Fibroblast of the aortic adventitia (primary cell): ENCODE results near the gene CNST. TPM values are rescaled to one million over a fixed set of nuclear protein-coding genes. Genes with fewer than 3 reads are reported as not detected.
"Not testable (repeated sequence)": the region's sequence is repeated elsewhere in the genome, so short reads cannot be mapped to it uniquely, and the experiment has no call there.

Experiments used
- DNase-seq: peaks from one replicate; pipeline ENCODE4 v3.0.0-alpha.2; 2010; ENCODE audit warnings: low read depth
- H3K4me3 ChIP-seq: 2 replicates; pipeline ENCODE4 v1.5.1; 2011; ENCODE audit warnings: low read depth, mild to moderate bottlenecking, control low read depth, low read length, moderate library complexity
- small RNA-seq: library from RNA; depleted of rRNA; stranded (forward); fragments of <200 nt; gene quantifications from one replicate; pipeline ENCODE3, GENCODE V24; 2012
- total RNA-seq: library from RNA; depleted of rRNA; stranded (reverse); fragments of >200 nt; gene quantifications from 2 replicates; pipeline ENCODE4 v1.2.3, GENCODE V29; 2012; ENCODE audit warnings: low replicate concordance
- TF ChIP-seq, protein P1 (sequence below): IDR thresholded peaks from 2 replicates; pipeline ENCODE4 v1.5.1; 2011; ENCODE audit warnings: mild to moderate bottlenecking, low read length, control low read depth, inconsistent platforms; ENCODE audit not compliant: insufficient read depth

The CNST gene
- total RNA-seq, 1 donor, result 25.2 TPM

DNA sequence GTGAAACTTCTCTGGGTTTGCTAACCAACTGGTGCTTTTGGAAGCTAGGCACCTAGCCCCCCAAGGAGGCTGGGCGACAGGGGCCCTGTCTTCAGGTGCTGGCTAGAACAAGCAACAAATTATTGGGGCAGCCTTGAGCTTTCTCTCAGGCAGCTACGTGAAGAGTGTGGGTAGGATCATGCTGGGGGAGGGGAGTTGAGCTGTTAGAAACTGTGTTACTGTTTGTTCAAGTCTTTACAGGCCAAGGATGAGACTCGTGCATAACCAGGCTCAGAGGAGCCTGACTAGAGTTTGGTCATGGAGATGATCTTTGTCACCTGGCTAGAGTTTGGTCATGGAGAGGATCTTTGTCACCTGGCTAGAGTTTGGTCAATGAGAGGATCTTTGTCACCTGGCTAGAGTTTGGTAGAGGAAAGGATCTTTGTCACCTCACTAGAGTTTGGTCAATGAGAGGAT lies 145.3 kb downstream of the CNST start:
- TF ChIP-seq, protein P1, sequence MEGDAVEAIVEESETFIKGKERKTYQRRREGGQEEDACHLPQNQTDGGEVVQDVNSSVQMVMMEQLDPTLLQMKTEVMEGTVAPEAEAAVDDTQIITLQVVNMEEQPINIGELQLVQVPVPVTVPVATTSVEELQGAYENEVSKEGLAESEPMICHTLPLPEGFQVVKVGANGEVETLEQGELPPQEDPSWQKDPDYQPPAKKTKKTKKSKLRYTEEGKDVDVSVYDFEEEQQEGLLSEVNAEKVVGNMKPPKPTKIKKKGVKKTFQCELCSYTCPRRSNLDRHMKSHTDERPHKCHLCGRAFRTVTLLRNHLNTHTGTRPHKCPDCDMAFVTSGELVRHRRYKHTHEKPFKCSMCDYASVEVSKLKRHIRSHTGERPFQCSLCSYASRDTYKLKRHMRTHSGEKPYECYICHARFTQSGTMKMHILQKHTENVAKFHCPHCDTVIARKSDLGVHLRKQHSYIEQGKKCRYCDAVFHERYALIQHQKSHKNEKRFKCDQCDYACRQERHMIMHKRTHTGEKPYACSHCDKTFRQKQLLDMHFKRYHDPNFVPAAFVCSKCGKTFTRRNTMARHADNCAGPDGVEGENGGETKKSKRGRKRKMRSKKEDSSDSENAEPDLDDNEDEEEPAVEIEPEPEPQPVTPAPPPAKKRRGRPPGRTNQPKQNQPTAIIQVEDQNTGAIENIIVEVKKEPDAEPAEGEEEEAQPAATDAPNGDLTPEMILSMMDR, result no peak
- H3K4me3 ChIP-seq, result no peak overlapping the region
- no peak for DNase-seq

DNA sequence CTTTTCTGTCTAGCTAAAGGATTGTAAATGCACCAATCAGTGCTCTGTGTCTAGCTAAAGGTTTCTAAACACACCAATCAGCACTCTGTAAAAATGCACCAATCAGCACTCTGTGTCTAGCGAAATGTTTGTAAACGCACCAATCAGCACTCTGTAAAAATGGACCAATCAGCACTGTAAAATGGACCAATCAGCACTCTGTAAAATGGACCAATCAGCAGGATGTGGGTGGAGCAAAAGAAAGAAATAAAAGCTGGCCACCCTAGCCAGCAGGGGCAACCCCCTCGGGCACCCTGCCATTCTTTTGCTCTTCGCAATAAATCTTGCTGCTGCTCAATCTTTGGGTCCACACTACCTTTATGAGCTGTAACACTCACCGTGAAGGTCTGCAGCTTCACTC lies 146.2 kb downstream of the CNST start:
- H3K4me3 ChIP-seq, DNase-seq: not testable (repeated sequence)

Small RNAs within 50 kb of the gene (small RNA-seq; reads per million reads assigned to genes)
- gene AL356583.2 (not detected), gene AL591623.2 (not detected)

Other genes starting within 250 kb of the CNST start
- gene SMYD3, start 59.2 kb upstream of the CNST start, total RNA-seq, result 45.5 and 53.1 TPM in 2 replicates
- gene TFB2M, start 195 bp upstream of the CNST start, total RNA-seq, result 22.2 and 23.8 TPM in 2 replicates
- gene SCCPDH, start 158.0 kb downstream of the CNST start, total RNA-seq, result 24.8 and 55.1 TPM in 2 replicates